ENCODE data around the gene NTNG2. TPM values are rescaled to one million over a fixed set of nuclear protein-coding genes. Genes with fewer than 3 reads are reported as not detected.

NTNG2 gene
- total and polyA plus RNA-seq, 10 of the 15 experiments (the other 5 are each of a cell fraction or from before 2014, with no cell fraction given), result 0.37 to 0.79 (median 0.45) TPM; not detected in 6

DNA sequence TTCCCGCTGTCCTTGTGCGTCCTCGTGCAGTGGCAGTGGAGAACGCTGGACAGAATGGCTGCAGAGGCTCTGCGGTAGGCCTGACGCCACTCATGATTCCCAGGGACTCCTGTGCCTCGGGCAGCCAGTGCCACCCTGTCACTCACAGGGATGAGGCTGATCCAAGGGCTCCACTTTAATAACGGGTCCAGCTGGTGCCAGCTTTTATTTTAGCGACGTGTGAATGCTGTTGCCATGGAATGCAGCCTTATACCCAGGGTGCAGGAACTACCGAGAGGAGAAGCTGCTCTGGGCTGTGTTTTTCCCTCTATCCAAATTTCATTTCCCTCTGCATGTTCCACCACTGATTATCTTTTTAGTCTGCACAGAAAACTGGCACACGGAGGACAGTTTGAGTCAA is 15.8 kb upstream of the NTNG2 start:
- in situ Hi-C loops (cut with MboI) (no loop called here), intact Hi-C loops (cut with micrococcal nuclease; ENCODE audit: unreplicated experiment) (no loop called here)
- WGBS (ENCODE audit: insufficient coverage, insufficient replicate concordance, low lambda C conversion rate, missing lambda C conversion rate), result 80% methylated on average over 12 of the region's 12 CpGs
- Histone ChIP-seq H3K4me2 (ENCODE audit: control insufficient read depth, insufficient read depth) (no peak overlapping the region), H3K4me3 (no peak overlapping the region), H3K79me2 (ENCODE audit: control insufficient read depth, insufficient read depth, low read length) (no peaks in the 10 kb centered on the region), H3K27me3 (replicated peaks in 1 of 2; ENCODE audit: control insufficient read depth in 2 of 2, insufficient read depth in 2 of 2, low read length in 1 of 2) (peaks cover 0 to 6% of the 10 kb centered on the region in 2 experiments; a peak in 2 of 4 replicates), H3K4me1 (ENCODE audit: control insufficient read depth, insufficient read depth, low read length) (no peaks in the 10 kb centered on the region), H2AFZ (ENCODE audit: control insufficient read depth, low read depth, low read length) (no peak overlapping the region), H3K9me3 (replicated peaks; ENCODE audit: control insufficient read depth, insufficient read depth, low read length) (no peaks in the 10 kb centered on the region), H3K36me3 (ENCODE audit: control insufficient read depth in 2 of 2, insufficient read depth in 2 of 2, low read length in 1 of 2) (no peaks in the 10 kb centered on the region), H3K9ac (ENCODE audit: control insufficient read depth, insufficient read depth, low read length) (no peak overlapping the region), H3K27ac (ENCODE audit: control insufficient read depth, insufficient read depth) (no peak overlapping the region), H4K20me1 (ENCODE audit: control insufficient read depth, insufficient read depth) (no peaks in the 10 kb centered on the region)
- no peak for FAIRE-seq
- ATAC-seq, result no peak
- no TSS peak for BruUV-seq (replicated peaks)
- ChIA-PET SMC1A (ENCODE audit: uncharacterized antibody, unreplicated experiment) (no interaction called here), POLR2A (no interaction called here), CTCF (no interaction called here), RAD21 (ENCODE audit: unreplicated experiment) (no interaction called here)
- no peak for TF ChIP-seq BHLHE40 (IDR thresholded peaks at IDR 0.05; ENCODE audit: borderline replicate concordance in 1 of 2, low read depth in 2 of 2, low read length in 1 of 2)
- no peak for TF ChIP-seq CBX5 (IDR thresholded peaks at IDR 0.05; ENCODE audit: low read depth)
- TF ChIP-seq, protein P1, sequence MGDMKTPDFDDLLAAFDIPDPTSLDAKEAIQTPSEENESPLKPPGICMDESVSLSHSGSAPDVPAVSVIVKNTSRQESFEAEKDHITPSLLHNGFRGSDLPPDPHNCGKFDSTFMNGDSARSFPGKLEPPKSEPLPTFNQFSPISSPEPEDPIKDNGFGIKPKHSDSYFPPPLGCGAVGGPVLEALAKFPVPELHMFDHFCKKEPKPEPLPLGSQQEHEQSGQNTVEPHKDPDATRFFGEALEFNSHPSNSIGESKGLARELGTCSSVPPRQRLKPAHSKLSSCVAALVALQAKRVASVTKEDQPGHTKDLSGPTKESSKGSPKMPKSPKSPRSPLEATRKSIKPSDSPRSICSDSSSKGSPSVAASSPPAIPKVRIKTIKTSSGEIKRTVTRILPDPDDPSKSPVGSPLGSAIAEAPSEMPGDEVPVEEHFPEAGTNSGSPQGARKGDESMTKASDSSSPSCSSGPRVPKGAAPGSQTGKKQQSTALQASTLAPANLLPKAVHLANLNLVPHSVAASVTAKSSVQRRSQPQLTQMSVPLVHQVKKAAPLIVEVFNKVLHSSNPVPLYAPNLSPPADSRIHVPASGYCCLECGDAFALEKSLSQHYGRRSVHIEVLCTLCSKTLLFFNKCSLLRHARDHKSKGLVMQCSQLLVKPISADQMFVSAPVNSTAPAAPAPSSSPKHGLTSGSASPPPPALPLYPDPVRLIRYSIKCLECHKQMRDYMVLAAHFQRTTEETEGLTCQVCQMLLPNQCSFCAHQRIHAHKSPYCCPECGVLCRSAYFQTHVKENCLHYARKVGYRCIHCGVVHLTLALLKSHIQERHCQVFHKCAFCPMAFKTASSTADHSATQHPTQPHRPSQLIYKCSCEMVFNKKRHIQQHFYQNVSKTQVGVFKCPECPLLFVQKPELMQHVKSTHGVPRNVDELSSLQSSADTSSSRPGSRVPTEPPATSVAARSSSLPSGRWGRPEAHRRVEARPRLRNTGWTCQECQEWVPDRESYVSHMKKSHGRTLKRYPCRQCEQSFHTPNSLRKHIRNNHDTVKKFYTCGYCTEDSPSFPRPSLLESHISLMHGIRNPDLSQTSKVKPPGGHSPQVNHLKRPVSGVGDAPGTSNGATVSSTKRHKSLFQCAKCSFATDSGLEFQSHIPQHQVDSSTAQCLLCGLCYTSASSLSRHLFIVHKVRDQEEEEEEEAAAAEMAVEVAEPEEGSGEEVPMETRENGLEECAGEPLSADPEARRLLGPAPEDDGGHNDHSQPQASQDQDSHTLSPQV (IDR thresholded peaks at IDR 0.05), result no peak
- TF ChIP-seq SMC3 (IDR thresholded peaks at IDR 0.05; ENCODE audit: borderline replicate concordance, low read length), result no peak
- no peak for TF ChIP-seq STAT3 (IDR thresholded peaks at IDR 0.05; ENCODE audit: low read depth, low read length)
- no peak for DNase-seq (ENCODE audit: low read depth, low spot score)
